Mammary epithelial cell (primary cell): Measurements from ENCODE around the gene KIF13A.

ENCODE experiments used
- CTCF ChIP-seq, 2 donors: IDR thresholded peaks in 1 of 2; conservative IDR thresholded peaks in 1 of 2; 2 replicates each; pipeline ENCODE4 v1.5.1; 2011 to 2012; ENCODE audit warnings: inconsistent platforms in 2 of 2, low read length in 2 of 2, mild to moderate bottlenecking in 2 of 2, control low read depth in 1 of 2, low read depth in 1 of 2; ENCODE audit not compliant: insufficient read depth in 1 of 2; ENCODE audit errors: extremely low read depth in 1 of 2
- EZH2 ChIP-seq: IDR thresholded peaks from 2 replicates; pipeline ENCODE4 v1.6.1; 2012; ENCODE audit warnings: low read length, inconsistent platforms, borderline replicate concordance

DNA sequence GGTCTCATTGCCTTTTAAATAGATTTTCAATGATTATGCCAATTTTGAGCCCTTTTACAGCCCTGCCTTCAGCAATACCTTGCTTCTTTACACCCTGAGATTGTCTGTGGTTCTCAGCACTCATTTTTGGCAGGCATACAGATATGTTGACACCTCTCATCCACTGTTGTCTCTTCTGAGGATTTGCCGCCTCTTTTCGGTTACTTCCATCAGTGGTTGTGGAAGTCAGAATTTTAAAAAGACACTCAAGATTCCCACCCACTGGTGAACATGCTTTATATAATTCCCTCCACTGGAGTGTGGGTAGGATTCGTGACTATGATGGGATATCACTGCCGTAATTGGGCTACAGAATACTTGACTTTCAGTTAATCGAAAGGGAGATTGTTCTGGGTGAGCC lies 37.4 kb upstream of the KIF13A start:
- TF ChIP-seq CTCF (conservative IDR thresholded peaks at IDR 0.05 in 1 of 2, IDR thresholded peaks at IDR 0.05 in 1 of 2; ENCODE audit: extremely low read depth in 1 of 2, insufficient read depth in 1 of 2, low read depth in 1 of 2, low read length in 2 of 2) (no peak), EZH2 (no peak)
